Stimulated activated CD8-positive, alpha-beta memory T cell treated with anti-CD3 and anti-CD28 coated beads, Interleukin-4, amount 100 ng/mL, for 1 hour (primary cell): ENCODE results near the gene C20orf96.

Experiments used
- DNase-seq, 2 donors: peaks; one replicate each; pipeline ENCODE4 v3.0.0-alpha.2; 2020; ENCODE audit warnings: low read depth in 2 of 2, low spot score in 1 of 2

The C20orf96 gene

GRCh38 chr20:312067-312466 lies 21.5 kb upstream of the C20orf96 start:
- DNase-seq, result no peak

GRCh38 chr20:311609-312008 lies 21.1 kb upstream of the C20orf96 start:
- no peak for DNase-seq

- DNase-seq, result no peak
Observed at GRCh38 chr20:310645-311044, 20.1 kb upstream of the C20orf96 start.

GRCh38 chr20:309841-310644 lies 19.5 kb upstream of the C20orf96 start:
- peak in 1 of 2 donors; percentile 57 for DNase-seq

GRCh38 chr20:309306-309840 lies 18.8 kb upstream of the C20orf96 start:
- DNase-seq, result no peak

- DNase-seq, result no peak
Observed at GRCh38 chr20:308427-309038, 18.0 kb upstream of the C20orf96 start.

GRCh38 chr20:305745-306144 lies 15.2 kb upstream of the C20orf96 start:
- DNase-seq, result no peak

- no peak for DNase-seq
Observed at GRCh38 chr20:301886-302848, 11.6 kb upstream of the C20orf96 start.

DNA sequence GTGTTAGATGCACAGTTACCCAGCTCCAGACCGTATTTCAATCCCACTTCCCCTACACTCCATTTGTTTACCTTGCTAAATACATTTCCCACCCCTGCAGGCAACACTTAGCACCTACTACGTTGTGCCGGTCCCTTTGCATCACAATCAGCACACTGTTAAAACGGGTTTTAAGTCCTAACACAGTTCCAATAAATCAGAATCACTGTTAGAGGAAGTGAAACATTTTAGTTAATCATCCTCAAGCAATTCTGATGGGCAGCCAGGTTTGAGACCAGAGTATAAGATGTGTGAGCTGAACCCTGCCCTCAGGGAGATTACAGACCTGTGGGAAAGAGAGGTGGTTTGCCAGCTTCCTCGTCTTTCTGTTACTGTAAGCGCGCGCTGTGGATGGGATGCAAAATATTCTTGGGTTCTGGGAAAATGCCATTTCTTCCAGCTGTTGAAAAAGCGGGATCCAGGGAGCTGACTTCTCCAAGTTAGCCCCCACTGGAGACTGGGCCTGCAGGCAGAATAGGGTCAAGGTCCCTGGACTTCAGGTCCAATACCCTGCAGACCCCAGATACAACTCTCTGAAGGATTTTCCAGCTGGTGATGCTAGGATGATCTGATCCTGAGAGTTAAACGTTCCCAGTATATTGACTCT lies 9.9 kb upstream of the C20orf96 start:
- DNase-seq, result no peak

DNA sequence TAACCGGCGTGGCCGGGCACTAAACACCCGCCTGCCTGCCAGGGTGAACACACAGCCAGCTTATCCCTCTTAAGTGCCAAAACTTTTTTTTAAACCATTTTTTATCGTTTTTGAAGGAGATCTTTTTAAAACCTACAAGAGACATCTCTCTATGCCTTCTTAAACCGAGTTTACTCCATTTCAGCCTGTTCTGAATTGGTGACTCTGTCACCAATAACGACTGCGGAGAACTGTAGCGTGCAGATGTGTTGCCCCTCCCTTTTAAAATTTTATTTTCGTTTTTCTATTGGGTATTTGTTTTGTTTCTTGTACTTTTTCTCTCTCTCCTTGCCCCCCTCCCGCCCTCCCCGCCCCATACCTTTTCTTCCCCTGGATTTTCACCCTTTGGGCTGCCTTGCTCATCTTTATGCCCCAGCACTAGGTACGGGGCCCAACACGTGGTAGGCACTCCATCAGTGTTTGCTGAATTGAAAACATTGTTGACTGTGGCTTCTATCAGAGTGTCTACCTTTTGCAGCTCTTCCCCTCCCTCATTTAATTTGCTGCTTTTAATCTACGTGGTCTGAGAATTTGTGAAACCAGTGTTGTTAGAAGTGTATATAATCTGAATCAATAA lies 8.3 kb upstream of the C20orf96 start:
- DNase-seq, result no peak

DNA sequence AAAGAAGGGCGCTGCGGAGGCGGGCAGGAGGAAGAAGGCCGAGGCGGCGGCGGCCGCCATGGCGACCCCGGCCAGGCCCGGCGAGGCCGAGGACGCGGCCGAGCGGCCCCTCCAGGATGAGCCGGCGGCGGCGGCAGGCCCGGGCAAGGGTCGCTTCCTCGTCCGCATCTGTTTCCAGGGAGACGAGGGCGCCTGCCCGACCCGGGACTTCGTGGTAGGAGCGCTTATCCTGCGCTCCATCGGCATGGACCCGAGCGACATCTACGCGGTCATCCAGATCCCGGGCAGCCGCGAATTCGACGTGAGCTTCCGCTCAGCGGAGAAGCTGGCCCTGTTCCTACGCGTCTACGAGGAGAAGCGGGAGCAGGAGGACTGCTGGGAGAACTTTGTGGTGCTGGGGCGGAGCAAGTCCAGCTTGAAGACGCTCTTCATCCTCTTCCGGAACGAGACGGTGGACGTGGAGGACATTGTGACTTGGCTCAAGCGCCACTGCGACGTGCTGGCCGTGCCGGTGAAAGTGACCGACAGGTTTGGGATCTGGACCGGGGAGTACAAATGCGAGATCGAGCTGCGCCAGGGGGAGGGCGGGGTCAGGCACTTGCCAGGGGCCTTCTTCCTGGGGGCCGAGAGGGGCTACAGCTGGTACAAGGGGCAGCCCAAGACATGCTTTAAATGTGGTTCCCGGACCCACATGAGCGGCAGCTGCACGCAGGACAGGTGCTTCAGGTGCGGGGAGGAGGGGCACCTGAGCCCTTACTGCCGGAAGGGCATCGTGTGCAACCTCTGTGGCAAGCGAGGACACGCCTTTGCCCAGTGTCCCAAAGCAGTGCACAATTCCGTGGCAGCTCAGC lies 7.6 kb upstream of the C20orf96 start:
- DNase-seq, result no peak

DNA sequence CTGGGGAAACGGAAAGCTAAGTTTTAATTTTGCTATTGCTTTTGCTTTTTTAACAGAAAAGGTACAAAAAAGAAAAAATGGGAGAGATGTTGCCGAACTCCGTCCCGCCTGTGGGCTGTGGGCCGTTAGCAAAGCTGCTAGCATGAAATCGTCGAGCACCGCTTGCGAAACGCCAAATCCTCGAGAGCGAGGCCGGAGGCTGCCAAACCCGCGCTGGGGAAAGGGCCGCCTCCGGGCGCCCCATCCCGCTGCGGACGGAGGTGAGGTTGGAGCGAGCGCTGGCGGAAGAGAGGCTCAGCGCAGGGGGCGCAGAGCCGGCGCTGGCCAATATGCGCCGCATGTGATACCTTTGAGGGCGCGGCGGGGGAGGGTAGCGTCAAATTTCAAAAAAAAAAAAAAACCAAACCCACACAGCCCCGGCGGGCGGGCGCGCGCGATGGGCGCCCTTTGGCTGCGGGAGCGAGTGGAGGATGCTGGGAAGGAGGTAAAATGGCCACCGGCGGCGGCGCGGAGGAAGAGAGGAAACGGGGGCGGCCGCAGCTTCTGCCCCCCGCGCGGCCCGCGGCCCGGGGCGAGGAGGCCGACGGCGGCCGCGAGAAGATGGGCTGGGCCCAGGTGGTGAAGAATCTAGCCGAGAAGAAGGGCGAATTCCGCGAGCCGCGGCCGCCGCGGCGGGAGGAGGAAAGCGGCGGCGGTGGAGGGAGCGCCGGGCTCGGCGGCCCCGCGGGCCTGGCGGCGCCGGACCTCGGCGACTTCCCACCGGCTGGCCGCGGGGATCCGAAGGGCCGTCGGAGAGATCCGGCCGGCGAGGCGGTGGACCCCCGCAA lies 6.8 kb upstream of the C20orf96 start, which contains the start of gene ZCCHC3:
TSS of gene ZCCHC3 (plus strand) at position 473 of the 827 bp plus-strand sequence. CDS start at position 490, 17 bp downstream.
- DNase-seq, result peak; percentile 55 to 61

DNA sequence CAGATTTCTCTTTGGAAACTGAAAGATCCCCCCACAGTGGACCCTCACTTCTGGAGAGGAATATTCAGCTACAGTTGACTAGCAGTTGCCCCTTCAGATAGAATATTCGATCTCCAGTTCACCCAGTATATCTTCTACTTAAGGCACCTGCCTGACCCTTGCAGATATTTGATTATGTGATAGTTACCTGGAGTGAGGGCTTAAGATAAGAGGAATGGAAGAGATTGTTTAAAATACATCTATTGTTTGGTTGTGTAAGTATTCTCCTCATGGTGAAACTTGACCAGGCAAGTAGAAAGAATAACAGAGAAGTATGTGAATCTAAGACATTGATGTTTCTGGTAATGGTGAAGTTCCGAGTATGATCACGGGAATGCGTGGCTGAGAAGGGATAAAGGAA lies 5.3 kb upstream of the C20orf96 start:
- no peak for DNase-seq

- DNase-seq, result no peak
Observed at GRCh38 chr20:294602-295001, 4.1 kb upstream of the C20orf96 start.

DNA sequence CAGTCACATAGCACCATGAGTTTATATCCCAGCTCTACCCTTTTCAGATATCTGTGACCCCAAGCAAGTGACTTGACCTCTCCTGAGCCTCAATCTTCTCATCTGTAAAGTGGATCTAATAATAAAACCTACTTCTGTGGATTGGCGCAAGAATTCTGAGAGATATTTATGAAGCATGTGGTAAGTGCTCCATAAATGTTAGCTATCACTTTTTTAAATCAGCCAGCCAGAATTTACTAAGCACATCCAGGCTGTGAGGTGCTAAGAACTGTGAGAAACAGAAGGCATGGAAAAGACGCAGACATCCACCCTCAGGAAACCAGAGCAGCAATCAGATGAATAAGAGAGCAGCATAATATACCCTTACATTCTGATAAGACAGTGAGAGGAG lies 862 bp downstream of the C20orf96 start:
- DNase-seq, result no peak

DNA sequence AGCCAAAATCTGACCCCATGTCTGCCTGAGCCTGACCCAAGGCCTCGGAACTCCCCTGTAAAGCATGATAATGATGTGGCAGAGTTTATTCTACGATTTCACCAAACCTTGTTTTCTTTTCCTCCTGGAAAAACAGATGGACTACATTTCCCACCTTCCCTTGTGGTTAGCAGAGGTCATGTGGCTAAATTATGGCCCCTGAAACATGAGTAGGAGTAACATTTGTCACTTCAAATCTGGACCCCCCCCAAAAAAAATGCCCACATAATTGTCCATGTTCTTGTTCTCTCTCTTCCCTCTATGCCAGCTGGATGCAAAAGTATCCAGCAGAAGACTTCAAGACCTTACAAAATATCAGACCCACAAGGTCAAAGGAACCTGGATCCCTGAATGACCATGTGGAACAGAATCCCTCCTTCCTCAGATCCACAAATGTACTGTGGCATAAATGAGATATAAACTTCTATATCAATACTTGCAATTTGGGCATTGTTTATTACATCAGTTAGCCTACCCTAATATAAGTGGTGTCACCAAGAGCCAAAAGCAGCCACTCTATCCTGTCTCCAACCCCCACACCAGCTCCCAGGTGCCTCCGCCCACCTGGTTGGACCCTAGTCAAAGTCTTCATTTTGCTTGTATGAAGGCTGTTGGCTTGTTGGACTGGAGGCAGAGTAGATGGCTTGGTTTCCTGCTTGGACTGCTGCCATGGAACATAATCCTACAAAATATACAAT lies 1.4 kb downstream of the C20orf96 start:
- no peak for DNase-seq

DNA sequence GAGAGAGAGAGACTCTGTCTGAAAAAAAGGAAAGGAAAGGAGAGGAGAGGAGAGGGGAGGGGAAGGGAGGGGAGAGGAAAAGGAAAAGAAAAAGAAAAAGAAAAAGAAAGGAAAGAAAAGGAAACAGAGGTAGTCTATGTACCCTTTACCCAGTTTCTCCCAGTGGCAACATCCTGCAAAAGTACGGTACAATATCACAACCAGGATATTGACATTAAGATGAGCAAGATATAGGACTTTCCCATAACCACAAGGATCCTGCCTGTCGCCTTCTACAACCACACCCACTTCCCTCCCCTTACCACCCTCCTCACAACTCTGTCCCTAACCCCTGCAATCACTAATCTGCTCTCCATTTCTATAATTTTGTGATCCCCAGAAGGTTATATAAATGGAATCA lies 4.0 kb downstream of the C20orf96 start:
- DNase-seq, result no peak

DNA sequence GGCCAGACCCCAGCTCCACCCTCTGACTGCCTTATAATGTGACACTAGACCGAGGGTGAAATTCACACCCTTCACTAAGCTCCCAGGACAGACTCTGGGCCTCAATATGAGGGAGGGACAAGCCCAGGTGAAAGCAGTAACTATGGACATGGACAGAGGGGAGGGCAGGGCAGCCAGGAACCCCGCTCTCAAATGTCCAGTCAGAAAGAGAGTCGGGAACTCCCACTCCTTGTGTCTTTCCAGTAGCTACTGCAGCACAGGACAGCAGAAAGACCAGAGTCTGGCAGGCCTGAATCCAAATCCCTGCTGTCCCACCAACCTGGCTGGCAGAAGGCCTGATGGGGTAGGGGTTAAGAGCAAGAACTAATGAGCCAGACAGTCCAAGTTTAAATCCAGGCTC lies 6.4 kb downstream of the C20orf96 start:
- DNase-seq, result no peak
